Measurements from ENCODE around the gene SCNN1B. TPM values are rescaled to one million over a fixed set of nuclear protein-coding genes. Genes with fewer than 3 reads are reported as not detected.

Gene SCNN1B
- total RNA-seq, 4 donors from 2014 or later = 0.31 to 4.7 (median 2.6) TPM

DNA sequence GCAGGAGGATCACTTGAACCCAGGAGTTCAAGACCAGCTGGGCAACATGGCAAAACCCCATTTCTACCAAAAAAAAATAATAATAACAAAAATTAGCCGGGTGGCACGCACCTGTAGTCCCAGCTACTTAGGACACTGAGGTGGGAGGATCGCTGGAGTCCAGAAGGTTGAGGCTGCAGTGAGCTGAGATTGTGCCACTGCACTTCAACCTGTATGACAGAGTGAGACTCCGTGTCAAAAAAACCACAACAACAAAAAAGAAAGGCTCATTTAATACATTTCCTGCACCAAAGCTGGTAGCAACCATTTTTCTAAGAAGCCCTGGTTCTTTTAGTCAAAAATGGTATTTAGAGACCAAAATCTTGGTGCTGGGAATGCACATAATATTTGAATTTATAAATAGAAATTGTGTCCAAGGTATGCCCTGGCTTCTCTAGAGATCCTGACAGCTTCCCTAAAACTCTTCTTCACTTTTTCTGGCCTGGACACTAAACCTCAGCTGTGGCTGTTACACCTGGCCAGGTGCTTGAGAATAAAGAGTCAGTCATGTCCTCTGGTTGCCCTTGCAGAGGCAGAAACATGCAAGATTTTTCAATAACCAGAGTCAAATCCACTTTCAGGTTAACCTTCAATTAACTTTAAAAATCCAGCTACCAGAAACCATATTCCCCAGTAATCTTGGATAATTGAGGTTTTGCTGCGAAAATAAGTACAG, 35.9 kb downstream of the SCNN1B start:
- Histone ChIP-seq H3K4me3 (no peak overlapping the region), H3K27ac (no peak overlapping the region), H3K27me3 (peaks cover 6% of the 10 kb centered on the region), H3K9me3 (peaks cover 0 to 8% (median 0%) of the 10 kb centered on the region in 3 donors), H3K36me3 (no peaks in the 10 kb centered on the region), H3K4me1 (no peaks in the 10 kb centered on the region)
- no peak for ATAC-seq
- WGBS, 2 donors (ENCODE audit: low coverage in 1 of 2) = 87 to 88% methylated on average over 3 to 5 of the region's 5 CpGs
- TF ChIP-seq EP300 (IDR thresholded peaks at IDR 0.05) (no peak), POLR2AphosphoS5 (IDR thresholded peaks at IDR 0.05) (no peak), POLR2A (IDR thresholded peaks at IDR 0.05) (no peak)
- TF ChIP-seq, protein P1, sequence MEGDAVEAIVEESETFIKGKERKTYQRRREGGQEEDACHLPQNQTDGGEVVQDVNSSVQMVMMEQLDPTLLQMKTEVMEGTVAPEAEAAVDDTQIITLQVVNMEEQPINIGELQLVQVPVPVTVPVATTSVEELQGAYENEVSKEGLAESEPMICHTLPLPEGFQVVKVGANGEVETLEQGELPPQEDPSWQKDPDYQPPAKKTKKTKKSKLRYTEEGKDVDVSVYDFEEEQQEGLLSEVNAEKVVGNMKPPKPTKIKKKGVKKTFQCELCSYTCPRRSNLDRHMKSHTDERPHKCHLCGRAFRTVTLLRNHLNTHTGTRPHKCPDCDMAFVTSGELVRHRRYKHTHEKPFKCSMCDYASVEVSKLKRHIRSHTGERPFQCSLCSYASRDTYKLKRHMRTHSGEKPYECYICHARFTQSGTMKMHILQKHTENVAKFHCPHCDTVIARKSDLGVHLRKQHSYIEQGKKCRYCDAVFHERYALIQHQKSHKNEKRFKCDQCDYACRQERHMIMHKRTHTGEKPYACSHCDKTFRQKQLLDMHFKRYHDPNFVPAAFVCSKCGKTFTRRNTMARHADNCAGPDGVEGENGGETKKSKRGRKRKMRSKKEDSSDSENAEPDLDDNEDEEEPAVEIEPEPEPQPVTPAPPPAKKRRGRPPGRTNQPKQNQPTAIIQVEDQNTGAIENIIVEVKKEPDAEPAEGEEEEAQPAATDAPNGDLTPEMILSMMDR (IDR thresholded peaks at IDR 0.05) = no peak

DNA sequence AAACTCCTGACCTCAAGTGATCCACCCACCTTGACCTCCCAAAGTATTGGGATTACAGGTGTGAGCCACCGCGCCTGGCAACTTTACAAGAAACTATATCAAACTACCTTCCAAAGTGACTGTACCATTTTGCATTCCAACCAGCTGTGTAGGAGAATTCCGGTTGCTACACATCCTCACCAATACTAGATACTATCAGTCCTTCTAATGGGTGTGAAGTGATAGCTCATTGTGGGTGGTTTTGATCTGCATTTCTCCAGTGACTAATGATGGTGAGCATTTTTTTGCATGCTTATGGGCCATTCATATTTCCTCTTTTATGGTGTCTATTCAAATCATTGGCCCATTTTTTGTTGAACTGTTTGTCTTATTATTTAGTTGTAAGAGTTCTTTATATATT, 37.7 kb downstream of the SCNN1B start:
- WGBS, 2 donors (ENCODE audit: low coverage in 1 of 2) = 100% methylated on average over 1 of the region's 3 CpGs
- ATAC-seq = no peak

DNA sequence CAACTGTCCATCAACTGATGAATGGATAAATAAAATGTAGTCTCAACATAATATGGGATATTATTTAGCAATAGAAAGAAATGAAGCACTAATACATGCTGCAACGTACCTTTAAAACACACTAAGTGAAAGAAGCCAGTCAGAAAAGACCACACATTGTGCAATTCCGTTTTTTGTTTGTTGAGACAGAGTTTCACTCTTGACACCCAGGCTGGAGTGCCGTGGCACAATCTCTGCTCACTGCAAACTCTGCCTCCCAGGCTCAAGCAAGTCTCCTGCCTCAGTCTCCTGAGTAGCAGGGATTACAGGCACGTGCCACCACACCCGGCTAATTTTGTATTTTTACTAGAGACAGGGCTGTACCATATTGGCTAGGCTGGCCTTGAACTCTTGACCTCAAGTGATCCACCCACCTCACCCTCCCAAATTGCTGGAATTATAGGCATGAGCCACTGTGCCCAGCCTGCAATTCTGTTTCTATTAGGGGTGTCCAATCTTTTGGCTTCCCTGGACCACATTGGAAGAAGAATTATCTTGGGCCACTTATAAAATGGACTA, 40.1 kb downstream of the SCNN1B start:
- ATAC-seq = no peak

More for the DNA sequence above, 37.7 kb downstream of the SCNN1B start:
- peaks cover 6% of the 10 kb centered on the region for H3K27me3 ChIP-seq
- H3K36me3 ChIP-seq = no peaks in the 10 kb centered on the region
- H3K4me1 ChIP-seq = no peaks in the 10 kb centered on the region
- H3K4me3 ChIP-seq = no peak overlapping the region
- H3K9me3 ChIP-seq = peaks cover 0 to 8% (median 0%) of the 10 kb centered on the region in 3 donors
- no peak overlapping the region for H3K27ac ChIP-seq
- no peak for TF ChIP-seq EP300 (IDR thresholded peaks at IDR 0.05)
- no peak for TF ChIP-seq POLR2AphosphoS5 (IDR thresholded peaks at IDR 0.05)
- TF ChIP-seq, protein P1 (IDR thresholded peaks at IDR 0.05) = no peak
- no peak for TF ChIP-seq POLR2A (IDR thresholded peaks at IDR 0.05)

DNA sequence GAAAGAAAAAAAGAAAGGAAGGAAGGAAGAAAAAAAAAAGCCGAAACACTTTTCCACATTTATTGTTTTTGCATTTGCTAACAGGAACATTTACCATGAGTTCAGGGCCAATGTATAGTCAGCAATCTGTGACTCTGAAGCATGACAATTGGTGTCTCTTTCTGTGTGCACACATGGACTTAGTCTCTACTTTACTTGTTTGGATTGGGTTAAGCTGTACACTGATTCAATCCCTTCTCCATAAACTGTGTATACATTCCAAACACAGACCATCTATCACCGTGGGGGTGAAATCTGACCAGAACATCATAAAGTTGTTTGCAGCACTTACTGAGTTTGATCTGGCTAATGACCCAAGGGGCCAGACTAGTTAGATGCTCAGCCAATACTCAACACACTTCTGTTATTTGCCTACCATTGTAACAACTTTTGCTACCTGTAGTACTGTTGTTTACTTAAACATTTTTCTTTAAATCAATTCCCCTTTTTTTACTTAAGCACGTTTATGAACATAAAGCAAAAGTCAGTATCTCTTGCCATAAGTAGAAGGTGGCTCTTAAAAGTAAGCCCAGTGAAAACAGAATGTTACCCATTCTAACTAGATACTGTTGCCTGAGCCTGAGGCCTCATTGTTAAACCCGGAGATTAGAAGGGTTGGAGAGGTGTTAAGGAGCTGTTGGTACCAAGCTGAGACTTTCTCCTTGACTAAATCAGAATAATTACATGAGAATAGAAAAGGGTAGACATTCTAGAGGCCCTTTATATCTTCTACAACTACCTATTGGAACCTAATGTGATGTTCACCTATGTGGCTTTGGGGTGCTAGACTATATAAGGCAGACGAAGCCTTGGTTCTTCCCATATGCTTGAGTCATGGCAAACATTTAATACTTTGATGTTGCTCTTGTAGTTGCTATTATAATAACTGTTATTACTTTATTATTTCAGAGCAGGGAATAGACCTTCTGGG, 41.8 kb downstream of the SCNN1B start:
- Histone ChIP-seq H3K4me3 (no peak overlapping the region), H3K27ac (no peak overlapping the region), H3K9me3 (no peaks in the 10 kb centered on the region), H3K27me3 (peaks cover 7% of the 10 kb centered on the region), H3K4me1 (no peaks in the 10 kb centered on the region), H3K36me3 (no peaks in the 10 kb centered on the region)
- ATAC-seq = no peak
- TF ChIP-seq POLR2A (IDR thresholded peaks at IDR 0.05) (no peak), POLR2AphosphoS5 (IDR thresholded peaks at IDR 0.05) (no peak), EP300 (IDR thresholded peaks at IDR 0.05) (no peak)
- TF ChIP-seq, protein P1 (IDR thresholded peaks at IDR 0.05) = no peak
- WGBS, 2 donors (ENCODE audit: low coverage in 1 of 2) = 48 to 65% methylated on average over 4 to 5 of the region's 5 CpGs

More for the DNA sequence above, 40.1 kb downstream of the SCNN1B start:
- H3K36me3 ChIP-seq = no peaks in the 10 kb centered on the region
- H3K4me1 ChIP-seq = no peaks in the 10 kb centered on the region
- TF ChIP-seq POLR2AphosphoS5 (IDR thresholded peaks at IDR 0.05) (no peak), EP300 (IDR thresholded peaks at IDR 0.05) (no peak), POLR2A (IDR thresholded peaks at IDR 0.05) (no peak)
- TF ChIP-seq, protein P1 (IDR thresholded peaks at IDR 0.05) = no peak
- no peak overlapping the region for H3K27ac ChIP-seq
- peaks cover 0 to 8% (median 0%) of the 10 kb centered on the region in 3 donors for H3K9me3 ChIP-seq
- H3K27me3 ChIP-seq = peaks cover 13% of the 10 kb centered on the region
- H3K4me3 ChIP-seq = no peak overlapping the region
- 44 to 68% methylated on average over 5 of the region's 5 CpGs for WGBS, 2 donors (ENCODE audit: low coverage in 1 of 2)

Data from gastroesophageal sphincter (tissue), 4 donors.